H1 (cell line): ENCODE results near the gene OR8D4. TPM values are rescaled to one million over a fixed set of nuclear protein-coding genes. Genes with fewer than 3 reads are reported as not detected.

Experiments
- CTCF ChIA-PET: fragments of 300-600 bp; sonication (Branson Sonifier 250); formaldehyde crosslinking; loops from one replicate; lab custom pipeline; 2021; ENCODE audit not compliant: partially characterized antibody; lab: Charles Lee
- POLR2A ChIA-PET: fragments of 300-600 bp; sonication (Branson Sonifier 250); formaldehyde crosslinking; loops from one replicate; lab custom pipeline; 2021; ENCODE audit warnings: inconsistent platforms; ENCODE audit not compliant: partially characterized antibody; lab: Charles Lee
- DNase-seq, 2 experiments: peaks; one replicate each; pipeline versions ENCODE4 v3.0.0 to v3.0.0-alpha.2; 2010 to 2022; ENCODE audit warnings: low spot score in 2 of 2, low read depth in 1 of 2, mixed read lengths in 1 of 2
- FAIRE-seq: peaks from 2 replicates; lab custom pipeline; 2011; peaks lifted over from hg19 to GRCh38; lab: Jason Lieb, UNC
- H2AFZ ChIP-seq: 2 replicates; pipeline ENCODE4 v1.8.1; 2012; ENCODE audit warnings: low read length, inconsistent platforms
- H2AK5ac ChIP-seq: 2 replicates; pipeline ENCODE4 v1.6.1; 2013; ENCODE audit warnings: low read depth, low read length
- H2BK120ac ChIP-seq: replicated peaks from 2 replicates; pipeline ENCODE3; 2013; ENCODE audit warnings: low read depth, low read length, inconsistent platforms
- H2BK12ac ChIP-seq: 2 replicates; pipeline ENCODE4 v1.6.1; 2013; ENCODE audit warnings: low read depth, low read length
- H2BK15ac ChIP-seq: 2 replicates; pipeline ENCODE4 v1.6.1; 2013; ENCODE audit warnings: low read length
- H2BK20ac ChIP-seq: 2 replicates; pipeline ENCODE4 v1.6.1; 2013; ENCODE audit warnings: low read length
- H2BK5ac ChIP-seq: 2 replicates; pipeline ENCODE4 v1.6.1; 2013; ENCODE audit warnings: low read depth, low read length
- H3K14ac ChIP-seq: 2 replicates; pipeline ENCODE4 v1.6.1; 2013; ENCODE audit warnings: inconsistent platforms; ENCODE audit not compliant: insufficient read length
- H3K18ac ChIP-seq: 2 replicates; pipeline ENCODE4 v1.6.1; 2013; ENCODE audit warnings: low read length; ENCODE audit errors: extremely low read depth
- H3K23ac ChIP-seq: 2 replicates; pipeline ENCODE4 v1.6.1; 2013; ENCODE audit warnings: inconsistent platforms; ENCODE audit not compliant: insufficient read length
- H3K23me2 ChIP-seq: 2 replicates; pipeline ENCODE4 v1.6.1; 2013; ENCODE audit warnings: low read depth, low read length
- H3K27ac ChIP-seq: 2 replicates; pipeline ENCODE4 v1.6.1; 2011; ENCODE audit warnings: low read depth, low read length, inconsistent platforms
- H3K27me3 ChIP-seq, 4 experiments: replicated peaks in 1 of 4; 1 replicate in 1 of 4; 2 replicates in 3 of 4; pipeline versions ENCODE4 v1.6.1 to v1.8.1; 2011 to 2013; ENCODE audit warnings: low read length in 3 of 4, mild to moderate bottlenecking in 3 of 4, inconsistent platforms in 2 of 4, mixed read lengths in 2 of 4, moderate library complexity in 1 of 4; ENCODE audit not compliant: control insufficient read depth in 3 of 4, insufficient read depth in 3 of 4; ENCODE audit errors: extremely low read depth in 1 of 4
- H3K36me3 ChIP-seq, 4 experiments: 2 replicates each; pipeline versions ENCODE4 v1.6.1 to v1.8.1; 2011 to 2013; ENCODE audit warnings: mild to moderate bottlenecking in 4 of 4, low read length in 3 of 4, moderate library complexity in 2 of 4, control low read depth in 1 of 4, inconsistent platforms in 1 of 4; ENCODE audit not compliant: insufficient read depth in 4 of 4, control insufficient read depth in 2 of 4
- H3K4ac ChIP-seq: replicated peaks from 2 replicates; pipeline ENCODE3; 2013; ENCODE audit warnings: low read length, low read depth, mixed read lengths, inconsistent platforms; ENCODE audit not compliant: insufficient read length
- H3K4me1 ChIP-seq, 4 experiments: replicated peaks in 1 of 4; 1 replicate in 1 of 4; 2 replicates in 3 of 4; pipeline versions ENCODE4 v1.6.1 to v1.8.1; 2011 to 2013; ENCODE audit warnings: low read length in 3 of 4, inconsistent platforms in 2 of 4, mixed read lengths in 1 of 4; ENCODE audit not compliant: insufficient read depth in 4 of 4, control insufficient read depth in 3 of 4
- H3K4me2 ChIP-seq, 2 experiments: 2 replicates each; pipeline versions ENCODE4 v1.6.1 to v1.8.1; 2011 to 2013; ENCODE audit warnings: low read depth in 2 of 2, low read length in 2 of 2, control low read depth in 1 of 2, inconsistent platforms in 1 of 2, mild to moderate bottlenecking in 1 of 2; ENCODE audit not compliant: insufficient read depth in 1 of 2
- H3K4me3 ChIP-seq, 4 experiments: fragments of 200-600, 300-600 bp in 1 of 4; sonication (generic), shearing (Covaris generic), sonication (Bioruptor Twin) in 1 of 4; 2 replicates each; pipeline versions ENCODE4 v1.5.1 to v1.8.1; 2011 to 2016; ENCODE audit warnings: low read length in 4 of 4, low read depth in 3 of 4, control low read depth in 2 of 4, inconsistent platforms in 2 of 4, mild to moderate bottlenecking in 2 of 4, mixed read lengths in 1 of 4, moderate library complexity in 1 of 4; ENCODE audit not compliant: insufficient read depth in 2 of 4; ENCODE audit errors: extremely low read depth in 1 of 4
- H3K56ac ChIP-seq: replicated peaks from 2 replicates; pipeline ENCODE3; 2013; ENCODE audit warnings: low read depth, mild to moderate bottlenecking, mixed read lengths, low read length, inconsistent platforms; ENCODE audit not compliant: insufficient read length
- H3K79me1 ChIP-seq: 2 replicates; pipeline ENCODE4 v1.6.1; 2013; ENCODE audit warnings: low read depth, low read length, control low read depth
- H3K79me2 ChIP-seq, 2 experiments: 2 replicates each; pipeline versions ENCODE4 v1.6.1 to v1.8.1; 2012 to 2013; ENCODE audit warnings: low read length in 2 of 2, mild to moderate bottlenecking in 2 of 2, inconsistent platforms in 1 of 2; ENCODE audit not compliant: insufficient read depth in 2 of 2, control insufficient read depth in 1 of 2
- H3K9ac ChIP-seq, 4 experiments: replicated peaks in 1 of 4; 1 replicate in 1 of 4; 2 replicates in 3 of 4; pipeline versions ENCODE4 v1.6.1 to v1.8.1; 2011 to 2013; ENCODE audit warnings: low read depth in 3 of 4, low read length in 3 of 4, control low read depth in 2 of 4, mild to moderate bottlenecking in 2 of 4, moderate library complexity in 2 of 4, inconsistent platforms in 1 of 4; ENCODE audit errors: extremely low read depth in 1 of 4
- H3K9me3 ChIP-seq, 2 experiments: 2 replicates each; pipeline versions ENCODE4 v1.6.1 to v1.8.1; 2012 to 2013; ENCODE audit warnings: mild to moderate bottlenecking in 2 of 2, moderate library complexity in 2 of 2, control low read depth in 1 of 2, inconsistent platforms in 1 of 2, low read depth in 1 of 2, low read length in 1 of 2, mixed read lengths in 1 of 2; ENCODE audit not compliant: insufficient read depth in 2 of 2
- H4K20me1 ChIP-seq, 2 experiments: replicated peaks in 1 of 2; 2 replicates each; pipeline versions ENCODE3 to v1.8.1; 2011 to 2013; ENCODE audit warnings: inconsistent platforms in 2 of 2, low read length in 2 of 2, mild to moderate bottlenecking in 1 of 2; ENCODE audit not compliant: insufficient read depth in 2 of 2, control insufficient read depth in 1 of 2
- H4K5ac ChIP-seq: 2 replicates; pipeline ENCODE4 v1.6.1; 2013; ENCODE audit warnings: low read length, low read depth, mixed read lengths, inconsistent platforms; ENCODE audit not compliant: insufficient read length
- H4K8ac ChIP-seq: 2 replicates; pipeline ENCODE4 v1.8.0; 2013; ENCODE audit warnings: mild to moderate bottlenecking, moderate library complexity, low read length, inconsistent platforms; ENCODE audit not compliant: insufficient read depth; ENCODE audit errors: extremely low read depth
- H4K91ac ChIP-seq: replicated peaks from 2 replicates; pipeline ENCODE3; 2013; ENCODE audit warnings: low read length, mixed read lengths, inconsistent platforms; ENCODE audit not compliant: insufficient read length
- BACH1 ChIP-seq: IDR thresholded peaks from 2 replicates; pipeline ENCODE4 v1.6.1; 2012; ENCODE audit warnings: low read length, improper control_type of control experiment
- BRCA1 ChIP-seq: IDR thresholded peaks from 2 replicates; pipeline ENCODE4 v1.6.1; 2012; ENCODE audit warnings: low read depth, low read length, improper control_type of control experiment
- CBX8 ChIP-seq: fragments of 300-800, 300-1000 bp; sonication (generic); IDR thresholded peaks from 2 replicates; pipeline ENCODE4 v1.7.1; 2016; ENCODE audit warnings: low read depth, low read length, borderline replicate concordance
- CREB1 ChIP-seq: IDR thresholded peaks from 2 replicates; pipeline ENCODE4 v1.6.1; 2012; ENCODE audit warnings: inconsistent platforms
- CTCF ChIP-seq, 3 experiments: IDR thresholded peaks; 1 replicate in 2 of 3; 2 replicates in 1 of 3; pipeline versions ENCODE4 v1.5.1 to v1.6.1; 2011; ENCODE audit warnings: low read length in 3 of 3, mild to moderate bottlenecking in 3 of 3, inconsistent platforms in 2 of 3, low read depth in 1 of 3, moderate library complexity in 1 of 3; ENCODE audit not compliant: insufficient read depth in 1 of 3; ENCODE audit errors: control extremely low read depth in 1 of 3
- EZH2 ChIP-seq: fragments of 200-600 bp; sonication (generic); IDR thresholded peaks from 2 replicates; pipeline ENCODE4 v1.7.1; 2012; ENCODE audit warnings: low read depth, mild to moderate bottlenecking, moderate library complexity, low read length, inconsistent platforms; ENCODE audit not compliant: severe bottlenecking
- MAFK ChIP-seq: IDR thresholded peaks from 2 replicates; pipeline ENCODE4 v1.6.1; 2012; ENCODE audit warnings: low read depth, mild to moderate bottlenecking, improper control_type of control experiment, low read length
- TAF7 ChIP-seq: optimal IDR thresholded peaks from 2 replicates; pipeline ENCODE3; 2011; ENCODE audit warnings: low read depth, mild to moderate bottlenecking, inconsistent platforms, low read length, moderate library complexity, borderline replicate concordance
- USF2 ChIP-seq: IDR thresholded peaks from 2 replicates; pipeline ENCODE4 v1.6.1; 2011; ENCODE audit warnings: low read length, improper control_type of control experiment
- WGBS, 2 experiments: shearing (Covaris generic) in 1 of 2; methylation state at CpG; one replicate each; pipeline versions ENCODE4 v1.1.6 to v1.1.7; 2013 to 2015; ENCODE audit warnings: low lambda C conversion rate in 2 of 2, mixed read lengths in 2 of 2, inconsistent platforms in 1 of 2, low coverage in 1 of 2, missing lambda C conversion rate in 1 of 2; ENCODE audit not compliant: insufficient replicate concordance in 2 of 2, insufficient coverage in 1 of 2, insufficient read length in 1 of 2; ENCODE audit errors: extremely low coverage in 1 of 2, missing lambda C conversion rate in 1 of 2; 5-methylcytosine and 5-hydroxymethylcytosine counted together
- long read RNA-seq, 2 experiments: library from RNA in 1 of 2; library from capped mRNA in 1 of 2; stranded (forward); transcript quantifications; one replicate each; pipeline ENCODE4 v2.0.0, GENCODE V29; 2021; ENCODE audit warnings: inconsistent platforms in 1 of 2
- polyA minus RNA-seq, 3 experiments: library from RNA; depleted of rRNA, polyadenylated mRNA; stranded (reverse); fragments of >200 nt; gene quantifications; 1 replicate in 2 of 3; 2 replicates in 1 of 3; pipeline ENCODE4 v1.2.3, GENCODE V29; 2011
- polyA plus RNA-seq, 7 experiments: library from polyadenylated mRNA; depleted of rRNA in 3 of 7; stranded (reverse) in 5 of 7; unstranded in 2 of 7; fragments of >200 nt in 5 of 7; fragments of 200-250 nt in 2 of 7; gene quantifications; 1 replicate in 5 of 7; 2 replicates in 1 of 7; 4 replicates in 1 of 7; pipeline versions ENCODE4 v1.2.1 to v1.2.3, GENCODE V29; 2011 to 2013; ENCODE audit warnings: missing spikeins in 2 of 7, mixed read lengths in 2 of 7
- total RNA-seq: library from RNA; stranded (reverse); fragmentation: NEBNext Ultra II Directional; extraction: Animal tissue kit (Norgen Biotek cat#: 25700); gene quantifications from 2 replicates; pipeline ENCODE4 v1.2.1, GENCODE V29; 2021

Gene OR8D4
- total RNA-seq: not detected in 2 replicates
- not detected in 2 replicates for polyA plus RNA-seq (2011; rRNA removed)
- polyA plus RNA-seq (2011; cell fraction: cytosol; rRNA removed): not detected
- polyA plus RNA-seq (2011; cell fraction: nucleus; rRNA removed): not detected
- not detected in 4 replicates for polyA plus RNA-seq (2012, experiment 1 of 2)
- polyA plus RNA-seq (2012, experiment 2 of 2): not detected
- polyA plus RNA-seq (2013, experiment 1 of 2): not detected
- polyA plus RNA-seq (2013, experiment 2 of 2): not detected
- 0.22 and 0.27 TPM in 2 replicates for polyA minus RNA-seq (2011; rRNA and poly(A)+ RNA removed)
- polyA minus RNA-seq (2011; cell fraction: cytosol; rRNA and poly(A)+ RNA removed): not detected
- polyA minus RNA-seq (2011; cell fraction: nucleus; rRNA and poly(A)+ RNA removed): 1.4 TPM
- long read RNA-seq, experiment 1: 0 reads
- long read RNA-seq, experiment 2: 0 reads

GRCh38 chr11:123901867-123902266 is at the start of gene OR8D4:
OR8D4 (plus strand) TSS chr11:123902167; CDS start chr11:123906432, 4,265 bp downstream.
- Histone ChIP-seq H2BK15ac (no peak within 1 kb of the TSS), H3K4me3 (no peak within 1 kb of the TSS), H4K5ac (no peak within 1 kb of the TSS), H3K27ac (no peak within 1 kb of the TSS), H2AFZ (no peak within 1 kb of the TSS), H3K27me3 (no peaks in the 10 kb centered on the region), H4K8ac (no peak within 1 kb of the TSS), H2BK12ac (no peak within 1 kb of the TSS), H2BK5ac (no peak within 1 kb of the TSS), H3K23me2 (no peaks in the 10 kb centered on the region), H3K18ac (no peak within 1 kb of the TSS), H3K4me1 (peaks cover 0 to 3% (median 0%) of the 10 kb centered on the region in 4 experiments; a peak in 2 of 7 replicates), H3K4ac (no peak within 1 kb of the TSS), H3K79me1 (no peaks in the 10 kb centered on the region), H3K79me2 (no peaks in the 10 kb centered on the region), H3K36me3 (no peaks in the 10 kb centered on the region), H2BK120ac (no peak within 1 kb of the TSS), H2BK20ac (no peak within 1 kb of the TSS), H3K4me2 (no peak within 1 kb of the TSS), H4K20me1 (no peaks in the 10 kb centered on the region), H4K91ac (no peak within 1 kb of the TSS), H3K9ac (no peak within 1 kb of the TSS), H3K9me3 (no peaks in the 10 kb centered on the region), H3K23ac (no peak within 1 kb of the TSS), H2AK5ac (no peak within 1 kb of the TSS), H3K56ac (no peak within 1 kb of the TSS), H3K14ac (no peak within 1 kb of the TSS)
- POLR2A ChIA-PET: no interaction called here
- no peak for FAIRE-seq
- CTCF ChIA-PET: no interaction called here
- WGBS, 2 experiments: 94% methylated on average over 1 of the region's 1 CpG; no CpG with 5 or more reads in 1 of the 2 experiments
- no peak for DNase-seq
- TF ChIP-seq CTCF (IDR thresholded peaks at IDR 0.05; ENCODE audit: control extremely low read depth in 1 of 3, insufficient read depth in 1 of 3, low read depth in 1 of 3, low read length in 3 of 3) (no peak), USF2 (no peak), CREB1 (no peak), MAFK (no peak), BRCA1 (no peak), BACH1 (no peak), EZH2 (no peak), CBX8 (no peak), TAF7 (no peak)
